ENCODE results near the gene PIANP.
"Not testable (repeated sequence)": the region's sequence is repeated elsewhere in the genome, so short reads cannot be mapped to it uniquely, and the experiment has no call there.

The PIANP gene, protein sequence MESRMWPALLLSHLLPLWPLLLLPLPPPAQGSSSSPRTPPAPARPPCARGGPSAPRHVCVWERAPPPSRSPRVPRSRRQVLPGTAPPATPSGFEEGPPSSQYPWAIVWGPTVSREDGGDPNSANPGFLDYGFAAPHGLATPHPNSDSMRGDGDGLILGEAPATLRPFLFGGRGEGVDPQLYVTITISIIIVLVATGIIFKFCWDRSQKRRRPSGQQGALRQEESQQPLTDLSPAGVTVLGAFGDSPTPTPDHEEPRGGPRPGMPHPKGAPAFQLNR

DNA sequence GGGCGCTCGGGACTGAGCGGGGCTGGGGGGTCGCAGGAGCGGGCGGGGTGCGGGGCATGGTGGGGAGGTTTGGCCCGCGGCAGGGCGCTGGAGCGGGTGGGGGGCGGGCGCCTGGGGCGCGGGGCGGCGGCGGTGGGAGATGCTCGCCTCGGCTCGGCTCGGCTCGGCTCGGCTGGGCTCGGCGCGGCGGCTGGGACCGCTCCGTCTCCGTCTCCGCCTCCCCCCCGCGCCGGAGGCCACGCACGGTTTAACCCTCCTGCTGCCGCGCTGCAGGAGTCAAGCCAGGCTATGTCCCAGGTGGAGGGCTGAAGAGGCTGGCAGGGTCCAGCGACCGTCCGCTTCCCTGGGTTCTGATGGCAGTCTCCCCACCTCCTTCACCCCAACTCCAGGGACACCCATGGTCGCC lies at the start of gene PIANP:
PIANP (minus strand) TSS at position 170 of the 406 bp plus-strand sequence. CDS start 2,754 bp downstream, outside the sequence.
- peak within 1 kb of the TSS; percentile 35 to 42 for H3K4me3 ChIP-seq (replicated peaks in 1 of 2; ENCODE audit: low read depth in 2 of 2, low read length in 2 of 2)
- TF ChIP-seq, protein P1, sequence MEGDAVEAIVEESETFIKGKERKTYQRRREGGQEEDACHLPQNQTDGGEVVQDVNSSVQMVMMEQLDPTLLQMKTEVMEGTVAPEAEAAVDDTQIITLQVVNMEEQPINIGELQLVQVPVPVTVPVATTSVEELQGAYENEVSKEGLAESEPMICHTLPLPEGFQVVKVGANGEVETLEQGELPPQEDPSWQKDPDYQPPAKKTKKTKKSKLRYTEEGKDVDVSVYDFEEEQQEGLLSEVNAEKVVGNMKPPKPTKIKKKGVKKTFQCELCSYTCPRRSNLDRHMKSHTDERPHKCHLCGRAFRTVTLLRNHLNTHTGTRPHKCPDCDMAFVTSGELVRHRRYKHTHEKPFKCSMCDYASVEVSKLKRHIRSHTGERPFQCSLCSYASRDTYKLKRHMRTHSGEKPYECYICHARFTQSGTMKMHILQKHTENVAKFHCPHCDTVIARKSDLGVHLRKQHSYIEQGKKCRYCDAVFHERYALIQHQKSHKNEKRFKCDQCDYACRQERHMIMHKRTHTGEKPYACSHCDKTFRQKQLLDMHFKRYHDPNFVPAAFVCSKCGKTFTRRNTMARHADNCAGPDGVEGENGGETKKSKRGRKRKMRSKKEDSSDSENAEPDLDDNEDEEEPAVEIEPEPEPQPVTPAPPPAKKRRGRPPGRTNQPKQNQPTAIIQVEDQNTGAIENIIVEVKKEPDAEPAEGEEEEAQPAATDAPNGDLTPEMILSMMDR (IDR thresholded peaks at IDR 0.05; ENCODE audit: low read depth, low read length) = no peak
- DNase-seq (ENCODE audit: low read depth in 2 of 2) = peak in 1 of 2 donors; percentile 24

DNA sequence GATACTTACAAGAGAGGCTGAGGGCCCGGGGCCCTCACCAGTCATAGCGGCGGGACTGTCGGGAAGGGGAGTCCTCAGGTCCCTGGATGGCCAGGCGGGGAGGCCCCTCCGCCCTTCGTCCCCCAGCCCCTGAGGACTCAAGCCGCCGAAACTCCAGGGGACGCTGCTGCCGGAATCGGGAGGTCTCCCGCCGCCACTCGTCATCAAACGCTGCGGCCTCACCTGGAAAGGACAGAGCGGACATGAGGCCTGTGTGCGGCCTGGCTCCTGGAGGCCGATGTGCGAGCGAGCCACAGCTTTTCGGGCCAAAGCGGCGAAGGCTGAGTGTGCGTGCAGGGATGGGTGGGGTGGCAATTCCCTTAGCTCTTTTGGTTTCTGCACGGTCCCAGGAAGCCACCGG lies 48.1 kb upstream of the PIANP start:
- TF ChIP-seq, protein P1 (IDR thresholded peaks at IDR 0.05; ENCODE audit: low read depth, low read length) = no peak
- DNase-seq (ENCODE audit: low read depth in 2 of 2) = no peak
- no peak overlapping the region for H3K4me3 ChIP-seq (replicated peaks in 1 of 2; ENCODE audit: low read depth in 2 of 2, low read length in 2 of 2)

DNA sequence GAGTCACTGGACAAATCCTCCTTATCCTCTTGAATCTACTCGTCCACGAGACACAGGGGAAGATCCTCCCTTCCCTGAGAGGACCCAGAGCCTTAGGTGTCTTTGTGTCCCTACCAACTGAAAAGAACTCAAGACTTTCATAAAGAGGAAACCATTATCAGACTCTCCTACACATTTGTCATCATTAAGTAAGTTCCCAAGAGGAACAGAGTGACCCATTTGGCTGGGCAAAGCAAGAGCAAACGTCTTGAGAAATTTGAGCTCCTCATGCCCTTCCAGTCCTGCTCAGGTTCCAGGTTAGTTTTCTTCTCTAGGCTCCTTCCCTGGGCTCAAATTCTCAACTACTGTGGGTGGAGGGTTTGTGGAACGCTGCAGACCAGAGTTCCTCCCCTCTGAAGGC lies 46.6 kb upstream of the PIANP start:
- no peak for DNase-seq (ENCODE audit: low read depth in 2 of 2)
- TF ChIP-seq, protein P1 (IDR thresholded peaks at IDR 0.05; ENCODE audit: low read depth, low read length) = no peak
- no peak overlapping the region for H3K4me3 ChIP-seq (replicated peaks in 1 of 2; ENCODE audit: low read depth in 2 of 2, low read length in 2 of 2)

DNA sequence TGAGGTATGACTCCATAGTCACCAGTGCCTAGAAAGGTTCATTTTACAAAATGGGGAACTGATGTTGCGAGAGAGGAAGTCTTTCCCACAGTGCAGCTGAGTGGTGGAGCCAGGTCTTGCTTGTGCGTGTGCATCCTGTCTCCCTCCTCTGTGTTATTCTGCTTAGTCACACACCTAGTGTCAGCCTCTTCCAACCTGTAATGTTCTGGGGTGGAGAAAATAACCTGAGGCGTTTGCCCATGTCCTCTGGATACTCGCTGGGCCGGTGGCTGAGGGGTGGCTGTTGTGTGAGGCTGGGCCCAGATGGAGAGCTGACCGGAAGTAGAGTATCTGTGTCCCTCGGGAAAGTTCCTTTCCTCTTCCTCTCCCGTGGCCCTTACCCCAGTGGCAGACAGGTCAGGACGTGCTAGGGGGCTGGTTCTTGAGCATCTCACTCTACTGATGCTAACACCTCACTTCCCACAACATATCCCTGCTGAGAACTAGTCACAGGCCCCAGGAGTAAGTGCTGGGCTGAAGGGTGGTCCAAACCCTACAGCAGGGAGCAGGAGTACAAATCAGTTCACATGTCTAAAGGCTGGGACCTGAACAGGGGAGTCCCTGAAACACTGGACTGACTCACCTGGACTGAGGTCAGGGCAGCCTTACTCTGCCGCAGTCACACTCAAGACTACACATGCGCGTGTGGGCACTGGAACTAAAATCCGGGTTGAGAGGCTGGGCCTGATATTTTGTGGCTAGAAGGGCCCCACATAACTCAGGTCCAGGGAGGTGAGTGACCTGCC lies 45.3 kb upstream of the PIANP start:
- DNase-seq (ENCODE audit: low read depth in 2 of 2) = peak in 1 of 2 donors; percentile 45
- H3K4me3 ChIP-seq (replicated peaks in 1 of 2; ENCODE audit: low read depth in 2 of 2, low read length in 2 of 2) = no peak overlapping the region
- TF ChIP-seq, protein P1 (IDR thresholded peaks at IDR 0.05; ENCODE audit: low read depth, low read length) = no peak

DNA sequence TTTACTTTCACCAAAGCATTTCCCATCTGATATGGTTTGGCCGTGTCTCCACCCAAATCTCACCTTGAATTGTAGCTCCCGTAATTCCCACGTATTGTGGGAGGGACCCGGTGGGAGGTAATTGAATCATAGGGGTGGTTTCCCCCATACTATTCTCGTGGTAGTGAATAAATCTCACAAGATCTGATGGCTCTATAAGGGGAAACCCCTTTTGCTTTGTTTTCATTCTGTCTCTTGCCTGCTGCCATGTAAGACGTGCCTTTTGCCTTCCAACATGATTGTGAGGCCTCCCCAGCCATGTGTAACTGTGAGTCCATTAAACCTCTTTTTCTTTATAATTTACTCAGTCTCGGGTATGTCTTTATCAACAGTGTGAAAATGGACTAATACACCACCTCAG lies 42.7 kb upstream of the PIANP start:
- DNase-seq (ENCODE audit: low read depth in 2 of 2); H3K4me3 ChIP-seq (replicated peaks in 1 of 2; ENCODE audit: low read depth in 2 of 2, low read length in 2 of 2): not testable (repeated sequence)

DNA sequence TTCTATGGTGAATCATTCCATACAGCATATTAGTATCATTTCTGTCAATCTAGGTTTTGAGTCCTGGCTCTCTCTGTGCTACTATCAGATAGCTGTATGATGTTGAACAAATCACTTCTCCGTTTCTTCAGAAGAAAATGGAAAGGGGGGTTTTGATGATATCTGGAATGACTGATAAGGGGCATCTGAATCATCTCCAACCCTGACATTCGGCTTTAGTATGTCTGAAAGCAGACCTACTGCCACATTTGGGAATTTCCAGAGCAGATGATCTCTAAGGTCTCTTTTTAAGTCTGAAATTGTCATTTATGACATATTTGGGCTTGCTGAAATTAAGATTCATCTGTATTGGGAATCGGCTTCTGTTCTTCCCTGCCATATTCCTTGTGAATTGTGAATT lies 42.2 kb upstream of the PIANP start:
- DNase-seq (ENCODE audit: low read depth in 2 of 2) = no peak
- H3K4me3 ChIP-seq (replicated peaks in 1 of 2; ENCODE audit: low read depth in 2 of 2, low read length in 2 of 2) = no peak overlapping the region
- TF ChIP-seq, protein P1 (IDR thresholded peaks at IDR 0.05; ENCODE audit: low read depth, low read length) = no peak

DNA sequence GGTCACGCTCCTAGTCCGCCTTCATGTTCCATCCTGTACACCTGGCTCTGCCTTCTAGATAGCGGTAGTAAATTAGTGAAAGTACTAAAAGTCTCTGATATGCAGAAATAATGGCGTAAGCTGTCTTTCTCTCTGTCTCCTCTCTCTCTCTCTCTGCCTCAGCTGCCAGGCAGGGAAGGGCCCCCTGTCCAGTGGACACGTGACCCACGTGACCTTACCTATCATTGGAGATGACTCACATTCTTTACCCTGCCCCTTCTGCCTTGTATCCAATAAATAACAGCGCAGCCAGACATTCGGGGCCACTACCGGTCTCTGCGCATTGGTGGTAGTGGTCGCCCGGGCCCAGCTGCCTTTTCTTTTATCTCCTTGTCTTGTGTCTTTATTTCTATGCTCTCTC lies 41.5 kb upstream of the PIANP start:
- H3K4me3 ChIP-seq (replicated peaks in 1 of 2; ENCODE audit: low read depth in 2 of 2, low read length in 2 of 2); DNase-seq (ENCODE audit: low read depth in 2 of 2): not testable (repeated sequence)

Measured in cardiac fibroblast (primary cell).